HG03354 (cell line): Measurements from ENCODE around the gene TMEM190.

Experiments used
- ATAC-seq: cut with Tn5 transposase; IDR thresholded peaks from one replicate; pipeline ENCODE4 v1.9.1; 2021; ENCODE audit warnings: mild to moderate bottlenecking; ENCODE audit not compliant: unreplicated experiment, poor library complexity, severe bottlenecking

Gene TMEM190

DNA sequence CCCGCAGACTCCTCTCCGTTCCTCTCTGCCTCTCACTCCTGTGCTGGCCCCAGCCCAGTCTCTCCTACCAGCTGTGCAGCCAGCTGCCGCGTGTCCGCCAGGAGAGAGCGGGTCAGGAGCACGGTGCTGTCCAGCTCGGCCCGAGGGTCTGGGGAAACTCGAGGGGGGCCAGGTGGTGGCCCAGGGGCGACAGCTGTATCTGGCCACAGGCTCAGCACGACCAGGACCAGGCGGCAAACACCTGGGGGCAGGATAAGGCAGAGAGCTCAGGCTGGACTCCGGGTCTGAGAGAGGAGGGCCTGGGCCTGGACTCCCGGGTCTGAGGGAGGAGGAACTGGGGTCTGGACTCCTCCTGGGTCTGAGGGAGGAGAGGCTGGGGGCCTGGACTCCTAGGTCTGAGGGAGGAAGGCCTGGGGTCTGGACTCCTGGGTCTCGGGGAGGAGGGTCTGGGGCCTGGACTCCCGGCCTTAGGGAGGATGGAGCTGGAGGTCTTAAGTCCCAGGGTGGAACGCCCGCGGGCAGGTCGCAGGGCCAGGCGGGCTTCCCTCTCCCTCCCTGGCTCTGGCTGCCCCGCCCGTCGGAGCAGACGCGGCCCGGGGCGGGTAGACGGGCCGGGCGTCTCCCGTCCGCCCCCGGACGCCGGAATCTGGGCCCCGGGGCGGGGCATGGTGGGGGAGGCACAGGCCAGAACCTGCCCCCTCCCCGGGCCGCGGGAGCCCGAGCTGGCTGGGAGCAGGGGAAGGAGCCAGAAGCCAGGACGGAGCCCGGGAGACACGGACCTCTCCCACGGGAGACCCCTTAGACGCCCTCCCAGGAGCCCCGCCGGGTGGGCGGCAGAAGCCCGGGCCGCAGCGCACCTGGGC is 7.7 kb upstream of the TMEM190 start:
- no peak for ATAC-seq

DNA sequence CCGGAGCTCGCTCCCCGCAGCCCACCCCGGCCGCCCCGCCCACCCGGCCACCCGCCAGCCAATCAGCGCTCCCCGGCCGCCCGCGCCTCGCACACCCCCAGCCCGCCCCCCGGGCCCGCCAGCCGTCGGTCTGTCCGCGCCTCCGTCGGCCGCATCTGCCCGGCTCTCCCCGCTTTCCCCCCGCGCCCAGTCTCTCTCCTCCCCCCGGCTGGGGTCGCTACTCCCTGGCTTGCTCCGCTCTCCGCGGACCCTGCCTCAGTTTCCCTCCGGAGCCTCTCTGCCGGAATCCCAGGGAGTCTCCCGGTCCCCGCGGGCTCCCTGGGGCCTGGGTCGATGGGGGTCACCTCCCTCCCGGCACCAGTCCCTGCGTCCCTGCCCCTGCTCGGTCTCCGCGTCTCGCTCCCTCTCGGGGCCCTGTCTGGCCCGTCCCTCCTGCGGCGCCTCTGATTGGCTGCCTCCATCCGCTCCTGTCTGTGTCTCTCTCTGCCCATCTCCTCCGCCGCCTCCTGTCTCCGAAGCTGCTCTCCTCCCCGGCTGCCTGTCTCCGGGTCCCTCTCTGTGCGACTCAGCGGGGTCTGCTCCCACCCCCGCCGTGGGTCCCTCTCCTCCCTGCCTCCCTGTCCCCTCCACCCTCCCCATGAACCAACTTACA is 6.8 kb upstream of the TMEM190 start:
- no peak for ATAC-seq

DNA sequence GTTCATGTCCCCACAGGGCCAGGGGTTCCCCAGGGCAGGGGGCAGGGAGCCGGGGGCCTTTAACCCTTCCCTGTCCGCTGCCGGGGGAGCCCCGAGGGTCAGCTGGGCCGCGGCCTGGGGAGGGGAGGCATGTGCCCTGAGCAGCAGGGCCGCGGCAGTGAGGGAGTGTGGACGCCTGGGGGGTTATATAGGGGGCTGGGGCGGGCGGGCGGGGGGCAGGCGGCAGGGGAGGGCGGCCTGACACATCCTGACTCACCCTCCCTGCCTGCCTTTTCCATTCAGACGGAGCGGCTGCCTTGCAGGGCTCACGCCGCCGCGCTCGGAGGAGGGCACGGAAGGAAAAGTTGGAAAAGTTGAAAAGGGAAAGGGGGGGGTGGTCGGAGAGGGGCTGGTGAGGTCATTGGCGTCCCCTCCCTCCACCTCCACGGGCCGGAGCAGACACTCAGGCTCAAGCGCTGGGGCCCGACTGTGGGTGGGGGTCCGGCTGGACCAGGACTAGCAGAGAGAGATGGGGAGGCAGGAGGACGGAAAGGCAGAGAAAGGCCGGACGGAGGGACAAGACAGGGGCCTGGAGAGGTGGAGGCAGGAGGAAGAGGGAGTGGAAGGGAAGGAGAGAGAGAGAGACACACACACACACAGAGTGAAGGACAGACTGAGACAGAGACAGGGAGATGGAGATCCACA is 6.2 kb upstream of the TMEM190 start, which contains the start of gene IL11:
IL11 (minus strand) TSS at position 159 of the 684 bp plus-strand sequence; CDS start at position 6, 153 bp downstream.
- ATAC-seq, result no peak

DNA sequence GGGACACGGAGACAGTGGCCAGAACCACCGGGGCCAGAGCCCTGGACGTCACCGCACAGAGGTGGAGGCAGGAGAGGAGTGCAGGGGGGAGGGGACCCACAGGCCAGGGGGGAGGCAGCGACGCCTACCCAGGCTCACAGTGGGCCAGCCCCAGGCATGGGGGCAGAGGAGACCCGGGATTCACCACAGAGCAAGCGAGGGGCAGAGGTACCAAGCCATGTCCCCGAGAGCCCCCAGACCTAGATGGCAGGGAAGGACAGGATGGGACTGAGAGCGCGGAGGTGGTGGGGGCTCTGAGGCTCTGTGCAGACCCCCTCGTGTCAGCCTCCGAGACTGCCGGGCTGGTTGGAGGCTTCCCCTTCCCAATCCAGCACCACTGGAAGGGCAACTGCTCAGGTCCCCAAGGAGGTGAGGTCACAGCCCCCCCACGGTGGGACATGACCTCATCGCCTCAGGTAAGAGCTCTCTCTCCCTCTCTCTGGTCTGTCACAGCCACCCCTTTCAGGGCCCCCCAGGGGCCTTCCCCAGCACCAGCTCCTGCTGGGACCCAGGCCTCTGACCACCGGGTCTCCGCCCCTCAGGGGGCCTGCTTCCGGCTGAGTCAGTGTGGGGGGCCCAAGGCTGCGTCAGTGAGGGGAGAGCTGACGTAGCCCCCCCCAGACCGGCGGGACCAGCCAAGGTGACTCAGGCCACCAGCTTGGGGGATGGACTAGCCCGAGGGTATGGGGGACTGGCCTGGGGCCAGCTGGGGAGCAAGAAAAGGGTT is 4.1 kb upstream of the TMEM190 start:
- no peak for ATAC-seq

DNA sequence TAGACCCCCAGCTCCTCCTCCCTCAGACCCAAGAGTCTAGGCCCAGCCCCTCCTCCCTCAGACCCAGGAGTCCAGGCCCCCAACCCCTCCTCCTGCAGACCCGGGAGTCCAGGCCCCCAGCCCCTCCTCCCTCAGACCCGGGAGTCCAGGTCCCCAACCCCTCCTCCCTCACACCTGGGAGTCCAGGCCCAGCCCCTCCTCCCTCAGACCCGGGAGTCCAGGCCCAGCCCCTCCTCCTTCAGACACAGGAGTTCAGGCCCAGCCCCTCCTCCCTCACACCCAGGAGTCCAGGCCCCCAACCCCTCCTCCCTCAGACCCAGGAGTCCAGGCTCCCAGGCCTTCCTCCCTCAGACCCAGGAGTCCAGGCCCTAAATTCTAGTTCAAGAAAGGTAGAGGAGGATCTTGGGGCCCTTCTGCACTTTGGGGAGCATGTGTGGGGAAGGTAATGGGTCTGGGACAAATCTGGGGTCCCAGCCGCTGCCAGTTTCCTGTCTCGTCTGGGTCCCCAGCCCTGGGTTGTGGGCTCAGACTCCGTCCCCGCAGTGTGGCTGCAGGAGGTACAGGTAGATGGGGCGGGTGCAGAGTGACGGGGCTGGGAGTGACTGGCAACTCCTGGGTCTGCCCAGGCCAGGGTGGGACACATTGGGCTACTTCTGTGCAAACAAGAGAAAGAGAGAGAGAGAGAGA is 3.2 kb upstream of the TMEM190 start:
- no peak for ATAC-seq

DNA sequence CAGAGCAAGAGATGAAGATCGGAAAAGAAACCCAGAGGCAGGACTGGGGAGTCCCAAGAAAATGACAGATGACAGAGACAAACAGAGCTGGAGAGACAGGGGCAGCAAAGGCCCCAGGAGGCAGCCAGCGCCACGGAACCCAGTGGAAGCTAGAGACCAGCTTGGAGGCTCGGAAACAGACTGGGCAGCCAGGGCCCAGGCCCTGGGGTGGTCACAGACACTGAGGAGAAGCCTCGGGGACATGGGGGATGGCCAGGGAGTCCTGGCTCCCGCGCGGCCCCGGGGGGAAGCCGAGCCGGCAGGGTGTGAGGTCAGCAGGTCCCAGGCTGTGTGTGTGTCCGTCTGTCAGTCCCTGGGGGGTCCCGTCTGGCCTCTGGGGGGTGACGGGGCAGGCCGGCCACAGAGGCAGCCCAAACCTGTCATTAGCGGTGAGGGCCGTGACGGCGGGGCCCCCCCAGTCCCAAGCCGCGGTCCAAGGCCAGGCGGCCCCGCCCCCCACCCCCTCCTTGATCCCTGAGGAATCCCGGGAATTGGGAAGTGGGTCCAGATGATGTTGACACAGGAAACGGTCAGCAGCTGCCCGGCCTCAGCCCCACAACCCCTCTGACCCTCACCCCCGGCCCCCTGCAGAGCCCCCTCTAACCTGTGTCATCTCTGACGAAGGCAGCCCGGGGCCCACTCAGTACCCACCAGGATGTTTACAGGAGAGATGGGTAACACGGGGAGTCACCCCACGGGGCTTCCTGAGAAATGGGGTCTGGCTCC is 2.5 kb upstream of the TMEM190 start:
- ATAC-seq, result no peak

DNA sequence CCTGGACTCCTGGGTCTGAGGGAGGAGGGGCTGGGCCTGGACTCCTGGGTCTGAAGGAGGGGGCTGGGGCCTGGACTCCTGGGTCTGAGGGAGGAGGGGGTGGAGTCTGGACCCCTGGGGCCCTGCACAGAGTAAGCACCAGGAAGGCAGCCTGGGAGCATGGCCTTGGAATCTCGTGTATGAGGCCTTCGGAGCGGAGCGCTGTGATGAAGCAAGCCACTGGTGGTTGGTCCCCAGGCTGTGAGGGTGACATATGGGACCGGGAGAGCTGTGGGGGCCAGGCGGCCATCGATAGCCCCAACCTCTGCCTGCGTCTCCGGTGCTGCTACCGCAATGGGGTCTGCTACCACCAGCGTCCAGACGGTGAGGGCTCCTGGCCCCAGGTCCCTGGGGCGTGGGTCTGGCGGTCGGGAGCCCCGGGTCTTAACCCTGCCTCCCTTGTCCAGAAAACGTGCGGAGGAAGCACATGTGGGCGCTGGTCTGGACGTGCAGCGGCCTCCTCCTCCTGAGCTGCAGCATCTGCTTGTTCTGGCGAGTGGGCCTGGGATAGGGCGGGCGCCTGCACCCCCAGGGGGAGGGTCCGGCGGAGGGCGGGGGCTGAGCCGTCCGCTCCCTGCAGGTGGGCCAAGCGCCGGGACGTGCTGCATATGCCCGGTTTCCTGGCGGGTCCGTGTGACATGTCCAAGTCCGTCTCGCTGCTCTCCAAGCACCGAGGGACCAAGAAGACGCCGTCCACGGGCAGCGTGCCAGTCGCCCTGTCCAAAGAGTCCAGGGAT is 918 bp downstream of the TMEM190 start:
- no peak for ATAC-seq

DNA sequence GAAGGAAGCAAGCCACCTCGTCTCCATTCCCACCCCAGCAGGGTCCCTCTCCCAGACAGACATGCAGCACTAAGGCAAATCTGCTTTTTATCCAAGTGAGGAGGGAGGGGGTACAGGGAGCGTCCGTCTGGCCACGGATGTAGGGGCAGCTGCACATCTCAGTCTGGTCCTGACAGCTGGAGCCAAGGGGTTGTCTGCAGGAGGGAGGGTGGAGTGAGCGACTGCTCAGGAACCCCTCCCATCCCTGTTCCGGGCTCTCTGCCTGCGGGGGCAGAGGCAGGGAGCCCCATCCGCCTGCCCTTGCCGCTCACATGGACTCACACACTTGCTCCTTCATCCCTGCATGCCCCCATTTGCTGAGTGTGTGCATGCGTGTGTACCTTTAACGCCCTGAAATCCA is 2.5 kb downstream of the TMEM190 start:
- no peak for ATAC-seq

DNA sequence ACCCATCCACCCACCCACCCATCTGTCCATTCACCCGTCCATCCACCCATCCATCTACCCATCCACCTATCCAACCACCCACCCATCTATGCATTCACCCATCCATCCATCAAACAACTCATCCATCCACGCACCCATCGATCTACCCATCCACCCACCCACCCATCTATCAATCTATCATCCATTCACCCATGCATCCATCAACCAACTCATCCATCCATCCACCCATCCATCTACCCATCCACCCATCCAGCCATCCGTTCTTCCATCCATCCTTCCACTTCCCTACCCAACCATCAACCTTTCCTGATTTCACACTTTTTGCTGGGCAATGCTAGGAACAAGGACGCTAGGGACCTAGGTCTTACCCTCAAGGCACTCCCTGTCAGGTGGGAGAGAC is 5.4 kb downstream of the TMEM190 start:
- no peak for ATAC-seq

DNA sequence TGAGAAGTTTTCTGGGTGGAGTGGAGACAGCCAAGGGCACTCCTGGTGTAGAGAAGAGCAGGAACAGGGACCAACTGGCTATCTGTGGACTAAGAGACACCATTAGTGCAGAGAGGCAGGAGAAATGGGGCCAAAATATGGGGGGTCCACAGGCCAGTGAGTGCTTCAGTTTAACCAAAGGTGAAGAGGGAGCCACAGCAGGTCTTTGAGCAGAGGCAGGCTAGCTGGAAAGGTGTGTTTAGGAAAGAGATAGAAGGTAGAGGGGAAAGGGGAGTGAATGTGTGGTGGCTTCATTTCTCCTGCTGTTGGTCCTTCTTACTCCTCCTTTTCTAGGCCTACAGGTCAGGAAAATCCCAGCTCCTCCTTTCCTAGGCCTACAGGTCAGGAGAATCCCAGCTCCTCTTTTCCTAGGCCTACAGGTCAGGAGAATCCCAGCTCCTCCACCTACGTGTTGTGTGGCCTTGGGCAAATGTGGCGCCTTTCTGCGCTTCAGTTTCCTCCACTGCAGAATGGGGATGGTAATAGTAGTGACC is 6.0 kb downstream of the TMEM190 start:
- no peak for ATAC-seq

DNA sequence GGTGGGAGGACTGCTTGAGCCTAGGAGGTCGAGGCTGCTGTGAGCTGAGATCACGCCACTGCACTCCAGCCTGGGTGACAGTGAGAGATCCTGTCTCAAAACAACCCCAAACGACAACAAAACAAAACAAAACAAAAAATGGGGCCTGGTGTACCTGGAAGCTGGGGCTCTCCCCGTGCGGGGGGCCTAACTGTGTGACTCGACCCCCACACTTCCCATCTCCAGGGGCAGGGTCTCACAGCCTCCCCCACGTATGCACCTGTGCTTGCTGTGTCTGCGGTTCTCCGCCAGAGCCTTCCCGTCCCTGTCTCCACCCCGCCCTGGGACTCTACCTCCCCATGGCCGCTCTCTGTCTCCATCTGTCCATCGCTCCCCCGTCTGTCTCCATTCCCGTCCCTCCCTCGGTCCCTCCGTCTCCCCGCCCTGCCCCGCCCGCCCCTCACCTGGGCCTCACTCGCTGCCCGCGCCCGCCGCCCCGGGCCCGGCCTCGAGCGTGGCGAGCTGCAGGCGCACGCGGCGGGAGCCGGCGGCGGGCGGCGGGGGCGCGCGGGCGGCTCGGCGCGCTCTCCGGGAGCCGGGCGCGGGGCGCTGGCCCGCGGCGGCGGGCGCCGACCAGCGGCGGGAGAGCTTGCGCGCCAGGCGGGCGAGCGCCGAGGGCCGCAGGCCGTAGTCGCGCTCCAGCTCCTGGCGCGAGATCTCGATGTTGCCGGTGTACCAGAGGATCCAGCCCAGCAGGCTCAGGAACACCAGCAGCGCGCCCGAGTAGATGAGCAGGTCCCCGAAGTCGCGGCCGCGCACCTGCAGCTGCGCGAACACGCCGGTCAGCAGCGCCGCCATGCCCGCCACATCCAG is 6.9 kb downstream of the TMEM190 start:
- ATAC-seq, result no peak

DNA sequence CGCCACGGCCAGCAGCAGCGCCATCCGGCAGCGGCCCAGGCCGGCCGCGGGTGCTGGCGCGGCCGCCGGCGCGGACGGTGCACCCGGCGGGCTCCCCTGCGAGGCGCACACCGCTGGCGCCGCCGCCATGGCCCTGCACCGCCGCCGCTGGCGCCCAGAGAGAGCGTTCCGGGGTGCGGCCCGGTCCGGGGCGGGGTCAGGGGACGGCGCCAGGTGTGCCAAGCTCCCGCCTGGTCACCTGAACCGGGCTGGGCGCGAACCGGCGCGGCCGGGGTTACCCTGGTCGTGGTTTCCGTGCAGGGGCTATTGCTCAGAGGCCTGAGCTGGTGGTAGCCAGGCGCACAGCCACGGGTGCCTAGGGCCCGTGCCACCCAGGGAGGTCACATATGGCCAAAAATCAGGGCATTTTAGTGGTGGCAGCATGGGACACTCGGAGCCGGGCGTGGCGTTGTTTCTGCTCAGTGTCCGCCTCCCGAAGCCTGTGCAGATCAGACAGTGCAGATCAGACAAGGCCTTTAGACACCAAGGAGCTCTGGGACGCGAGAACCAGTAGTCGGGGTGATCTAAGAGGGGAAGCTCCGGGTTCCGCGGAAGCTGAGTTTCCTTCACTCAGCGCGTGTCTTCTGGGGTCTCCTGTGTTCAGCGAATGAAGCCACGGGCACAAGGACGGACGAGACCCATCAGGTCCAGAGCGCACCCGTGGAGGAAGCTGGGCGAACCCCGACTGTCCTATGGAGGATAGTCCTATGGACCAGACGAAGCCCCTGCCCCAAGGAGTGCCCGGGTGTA is 7.7 kb downstream of the TMEM190 start, which contains the start of gene TMEM238:
TMEM238 (minus strand) TSS at position 162 of the 789 bp plus-strand sequence; CDS start at position 129, 33 bp downstream.
- ATAC-seq, result no peak

DNA sequence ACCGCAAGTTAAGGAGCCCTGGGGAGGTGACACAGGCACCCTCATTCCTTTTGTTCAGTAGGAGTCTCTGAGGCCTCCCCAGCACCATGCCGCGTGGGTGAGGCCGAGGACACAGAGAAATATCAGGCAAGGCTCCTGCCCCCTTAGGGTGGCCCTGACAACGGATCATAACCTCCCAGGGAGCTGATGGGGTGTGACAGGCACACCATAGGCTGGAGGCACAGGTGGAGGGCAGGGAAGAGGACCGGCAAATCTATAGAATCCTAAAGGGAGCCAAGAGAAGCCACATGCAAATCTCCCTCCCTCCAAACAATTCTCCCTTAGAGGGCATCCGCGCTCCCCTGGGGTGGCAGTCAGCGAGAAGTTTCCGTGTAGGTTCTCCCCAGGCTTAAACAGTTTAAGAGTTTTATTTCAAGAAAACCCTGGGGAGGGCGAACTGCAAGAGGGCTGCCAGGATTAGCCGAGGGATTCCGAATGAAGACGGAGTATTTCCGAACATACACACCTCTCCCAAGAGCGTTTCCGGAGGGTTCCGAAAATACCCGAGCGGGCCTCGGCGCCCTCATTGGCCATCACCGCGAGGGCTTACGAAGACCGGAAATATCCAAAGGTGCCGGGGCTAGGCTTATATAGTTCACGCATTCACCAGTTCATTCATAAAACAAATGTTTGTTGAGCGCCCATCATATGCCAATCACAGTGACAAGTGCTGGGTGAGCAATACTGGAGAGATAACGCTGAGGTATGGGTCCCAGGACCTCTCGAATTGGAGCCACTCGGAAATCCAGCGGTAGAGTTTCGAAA is 8.5 kb downstream of the TMEM190 start:
- peak; percentile 71 for ATAC-seq

DNA sequence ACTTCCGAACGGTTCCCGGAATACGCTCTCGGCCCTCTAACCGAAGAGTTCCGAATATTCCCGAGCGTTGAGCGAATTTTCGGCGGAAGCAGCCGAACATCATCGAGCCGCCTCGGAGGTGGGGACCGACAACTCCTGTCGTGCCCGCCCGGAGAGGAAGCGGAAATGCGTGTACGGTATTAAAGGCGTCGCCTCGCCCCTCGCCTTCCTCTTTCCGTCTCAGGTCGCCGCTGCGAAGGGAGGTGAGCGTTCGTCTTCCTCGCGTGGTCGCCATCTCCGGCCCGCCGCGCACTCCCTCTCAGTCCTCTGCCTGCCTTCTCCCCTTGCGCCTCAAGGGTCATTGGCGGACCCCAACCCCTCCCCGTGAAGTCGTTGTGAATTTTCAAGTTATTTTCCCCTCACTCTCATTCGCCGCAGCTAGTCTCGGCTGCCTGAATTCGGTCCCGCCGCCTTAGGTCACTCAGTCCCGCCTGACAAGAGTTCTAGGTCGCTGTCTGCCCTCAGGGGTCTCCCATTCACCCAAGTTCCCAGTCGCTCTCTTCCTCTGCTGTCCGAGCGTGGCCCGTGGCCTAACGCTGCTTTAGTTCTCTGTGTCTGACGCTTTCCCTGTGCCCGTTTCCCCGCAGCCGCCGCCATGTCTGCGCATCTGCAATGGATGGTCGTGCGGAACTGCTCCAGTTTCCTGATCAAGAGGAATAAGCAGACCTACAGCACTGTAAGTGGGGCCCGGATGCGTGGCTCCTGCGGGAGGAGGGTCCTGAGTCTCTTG is 9.3 kb downstream of the TMEM190 start, which contains the start of gene RPL28:
RPL28 (plus strand) TSS at position 209 of the 769 bp plus-strand sequence; CDS start at position 635, 426 bp downstream.
- ATAC-seq, result peak; percentile 73
